ENCODE results near the gene SEPTIN12. TPM values are rescaled to one million over a fixed set of nuclear protein-coding genes. Genes with fewer than 3 reads are reported as not detected.
A peak's percentile ranks its signal among the peaks of the same experiment; 100 is the strongest.

Gene SEPTIN12
- total RNA-seq, 6 experiments from 2014 or later = not detected

DNA sequence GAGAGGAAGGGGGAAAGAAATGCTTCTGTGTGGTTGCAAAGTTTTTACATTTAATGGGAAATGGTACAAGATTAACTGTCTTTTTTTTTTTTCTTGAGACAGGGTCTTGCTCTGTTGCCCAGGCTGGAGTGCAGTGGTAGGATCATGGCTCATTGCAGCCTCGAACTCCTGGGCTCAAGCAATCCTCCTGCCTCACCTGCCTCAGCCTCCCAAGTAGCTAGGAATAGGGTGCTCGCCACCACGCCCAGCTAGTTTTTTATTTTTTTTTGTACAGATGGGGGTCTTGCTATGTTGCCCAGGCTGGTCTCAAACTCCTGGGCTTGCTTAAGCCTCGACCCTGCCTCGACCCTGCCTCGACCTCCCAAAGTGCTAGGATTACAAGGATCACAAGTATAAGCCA, 18.1 kb upstream of the SEPTIN12 start:
- H3K36me3 ChIP-seq = peaks cover 0 to 53% (median 16%) of the 10 kb centered on the region in 4 donors
- no peak for DNase-seq
- no peak overlapping the region for H3K27ac ChIP-seq
- H3K9me3 ChIP-seq = no peaks in the 10 kb centered on the region
- 98% methylated on average over 6 of the region's 6 CpGs for WGBS (ENCODE audit: insufficient coverage, low coverage, low lambda C conversion rate, missing lambda C conversion rate)
- H3K27me3 ChIP-seq = no peaks in the 10 kb centered on the region
- peaks cover 0 to 5% (median under 1%) of the 10 kb centered on the region in 4 donors for H3K4me1 ChIP-seq
- TF ChIP-seq, protein P1, sequence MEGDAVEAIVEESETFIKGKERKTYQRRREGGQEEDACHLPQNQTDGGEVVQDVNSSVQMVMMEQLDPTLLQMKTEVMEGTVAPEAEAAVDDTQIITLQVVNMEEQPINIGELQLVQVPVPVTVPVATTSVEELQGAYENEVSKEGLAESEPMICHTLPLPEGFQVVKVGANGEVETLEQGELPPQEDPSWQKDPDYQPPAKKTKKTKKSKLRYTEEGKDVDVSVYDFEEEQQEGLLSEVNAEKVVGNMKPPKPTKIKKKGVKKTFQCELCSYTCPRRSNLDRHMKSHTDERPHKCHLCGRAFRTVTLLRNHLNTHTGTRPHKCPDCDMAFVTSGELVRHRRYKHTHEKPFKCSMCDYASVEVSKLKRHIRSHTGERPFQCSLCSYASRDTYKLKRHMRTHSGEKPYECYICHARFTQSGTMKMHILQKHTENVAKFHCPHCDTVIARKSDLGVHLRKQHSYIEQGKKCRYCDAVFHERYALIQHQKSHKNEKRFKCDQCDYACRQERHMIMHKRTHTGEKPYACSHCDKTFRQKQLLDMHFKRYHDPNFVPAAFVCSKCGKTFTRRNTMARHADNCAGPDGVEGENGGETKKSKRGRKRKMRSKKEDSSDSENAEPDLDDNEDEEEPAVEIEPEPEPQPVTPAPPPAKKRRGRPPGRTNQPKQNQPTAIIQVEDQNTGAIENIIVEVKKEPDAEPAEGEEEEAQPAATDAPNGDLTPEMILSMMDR (IDR thresholded peaks at IDR 0.05) = no peak
- no peak for TF ChIP-seq POLR2A (IDR thresholded peaks at IDR 0.05)
- intact Hi-C loops (cut with DNase I) = no loop called here
- ATAC-seq = no peak
- H3K4me3 ChIP-seq = no peak overlapping the region

- Histone ChIP-seq H3K27me3 (no peaks in the 10 kb centered on the region), H3K9me3 (no peaks in the 10 kb centered on the region), H3K27ac (no peak overlapping the region), H3K4me1 (peaks cover 0 to 12% (median under 1%) of the 10 kb centered on the region in 4 donors), H3K36me3 (peaks cover 0 to 42% (median 13%) of the 10 kb centered on the region in 4 donors), H3K4me3 (no peak overlapping the region)
- no peak for ATAC-seq
- DNase-seq = no peak
- no peak for TF ChIP-seq POLR2A (IDR thresholded peaks at IDR 0.05)
- TF ChIP-seq, protein P1 (IDR thresholded peaks at IDR 0.05) = no peak
- intact Hi-C loops (cut with DNase I) = no loop called here
- 76% methylated on average over 4 of the region's 11 CpGs for WGBS (ENCODE audit: insufficient coverage, low coverage, low lambda C conversion rate, missing lambda C conversion rate)
These were observed 17.1 kb upstream of the SEPTIN12 start for GRCh38 chr16:4805231-4805630.

GRCh38 chr16:4803898-4804762, 16.0 kb upstream of the SEPTIN12 start:
- 57% methylated on average over 7 of the region's 26 CpGs for WGBS (ENCODE audit: insufficient coverage, low coverage, low lambda C conversion rate, missing lambda C conversion rate)
- H3K4me1 ChIP-seq = peaks cover 0 to 12% (median under 1%) of the 10 kb centered on the region in 4 donors
- ATAC-seq = no peak

DNA sequence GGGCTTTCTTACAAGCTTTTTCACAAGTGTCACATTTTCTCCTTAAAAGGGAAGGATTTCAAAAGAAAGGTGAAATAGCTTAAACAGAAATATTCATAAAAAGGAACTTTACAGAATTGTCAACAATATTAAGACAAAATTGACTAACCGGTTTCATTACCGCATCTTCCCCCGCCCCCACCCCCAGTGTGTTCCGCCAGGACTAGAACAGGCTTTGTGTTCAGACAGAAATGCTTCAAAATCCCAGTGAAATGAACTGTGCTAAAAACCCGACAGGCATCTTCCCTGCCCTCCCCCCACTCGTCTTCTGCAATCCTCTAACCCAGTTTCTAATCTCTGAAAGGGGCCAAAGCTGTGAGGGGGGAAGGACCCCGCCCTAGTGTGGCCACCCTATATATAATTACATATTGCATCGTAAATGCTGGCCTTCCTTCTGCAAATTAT, 15.3 kb upstream of the SEPTIN12 start:
- H3K27ac ChIP-seq = peak overlapping the region in 1 of 3 donors; percentile 81
- no peak for TF ChIP-seq POLR2A (IDR thresholded peaks at IDR 0.05)

More at GRCh38 chr16:4803898-4804762, 16.0 kb upstream of the SEPTIN12 start:
- Histone ChIP-seq H3K27ac (no peak overlapping the region), H3K36me3 (peaks cover 0 to 34% (median 7%) of the 10 kb centered on the region in 4 donors), H3K4me3 (no peak overlapping the region), H3K27me3 (no peaks in the 10 kb centered on the region), H3K9me3 (no peaks in the 10 kb centered on the region)
- DNase-seq = peak in 1 of 3 donors; percentile 49
- intact Hi-C loops (cut with DNase I) = no loop called here
- TF ChIP-seq POLR2A (IDR thresholded peaks at IDR 0.05) = no peak
- TF ChIP-seq, protein P1 (IDR thresholded peaks at IDR 0.05) = no peak

More for the DNA sequence above, 15.3 kb upstream of the SEPTIN12 start:
- DNase-seq (no peak), ATAC-seq (no peak)
- H3K36me3 ChIP-seq = peaks cover 0 to 27% (median 6%) of the 10 kb centered on the region in 4 donors
- WGBS (ENCODE audit: insufficient coverage, low coverage, low lambda C conversion rate, missing lambda C conversion rate) = 59% methylated on average over 7 of the region's 8 CpGs
- peak overlapping the region in 2 of 3 donors; percentile 98 to 99 for H3K4me3 ChIP-seq
- H3K27me3 ChIP-seq = no peaks in the 10 kb centered on the region
- H3K9me3 ChIP-seq = no peaks in the 10 kb centered on the region
- intact Hi-C loops (cut with DNase I) = no loop called here
- H3K4me1 ChIP-seq = peaks cover 0 to 12% (median under 1%) of the 10 kb centered on the region in 4 donors
